HG03025 (cell line): ENCODE data around the gene KCNJ8.
"Not testable (repeated sequence)": the region's sequence is repeated elsewhere in the genome, so short reads cannot be mapped to it uniquely, and the experiment has no call there.

Experiments
- ATAC-seq: cut with Tn5 transposase; IDR thresholded peaks from one replicate; pipeline ENCODE4 v1.9.1; 2021; ENCODE audit warnings: mild to moderate bottlenecking, moderate library complexity; ENCODE audit not compliant: unreplicated experiment, low FRiP score

KCNJ8 gene

GRCh38 chr12:21788089-21788983 lies 13.8 kb upstream of the KCNJ8 start:
- ATAC-seq, result no peak

DNA sequence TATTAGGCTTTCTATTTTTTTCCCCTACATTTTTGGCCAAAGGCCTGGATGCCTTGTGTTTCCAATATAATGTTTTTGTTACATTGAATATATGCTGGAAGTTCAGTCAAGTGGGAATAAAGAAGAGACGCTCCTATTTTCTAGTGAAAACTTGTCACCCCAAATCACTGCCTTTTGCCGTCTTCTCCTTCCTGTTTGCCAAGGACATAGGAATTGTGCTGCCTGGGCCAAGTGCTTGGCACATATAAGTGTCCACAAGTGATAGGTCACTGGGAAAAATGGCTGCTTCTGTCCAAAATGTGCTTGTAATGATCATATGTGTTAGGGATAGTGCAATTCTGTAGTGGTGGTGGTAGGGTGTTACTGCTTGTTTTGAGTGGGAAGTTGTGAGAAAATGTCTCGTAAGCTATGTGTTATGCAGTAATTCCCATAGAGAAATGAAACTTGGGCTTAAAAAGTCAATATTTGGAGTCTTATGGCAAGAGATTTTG lies 11.6 kb upstream of the KCNJ8 start:
- ATAC-seq, result no peak

DNA sequence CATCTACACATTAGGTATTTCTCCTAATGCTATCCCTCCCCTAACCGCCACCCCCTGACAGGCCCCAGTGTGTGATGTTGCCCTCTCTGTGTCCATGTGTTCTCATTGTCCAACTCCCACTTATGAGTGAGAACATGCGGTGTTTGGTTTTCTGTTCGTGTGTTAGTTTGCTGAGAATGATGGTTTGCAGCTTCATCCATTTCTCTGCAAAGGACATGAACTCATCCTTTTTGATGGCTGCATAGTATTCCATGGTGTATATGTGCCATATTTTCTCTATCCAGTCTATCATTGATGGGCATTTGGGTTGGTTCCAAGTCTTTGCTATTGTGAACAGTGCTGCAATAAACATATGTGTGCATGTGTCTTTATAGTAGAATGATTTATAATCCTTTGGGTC lies 8.2 kb upstream of the KCNJ8 start:
- ATAC-seq, result not testable (repeated sequence)

DNA sequence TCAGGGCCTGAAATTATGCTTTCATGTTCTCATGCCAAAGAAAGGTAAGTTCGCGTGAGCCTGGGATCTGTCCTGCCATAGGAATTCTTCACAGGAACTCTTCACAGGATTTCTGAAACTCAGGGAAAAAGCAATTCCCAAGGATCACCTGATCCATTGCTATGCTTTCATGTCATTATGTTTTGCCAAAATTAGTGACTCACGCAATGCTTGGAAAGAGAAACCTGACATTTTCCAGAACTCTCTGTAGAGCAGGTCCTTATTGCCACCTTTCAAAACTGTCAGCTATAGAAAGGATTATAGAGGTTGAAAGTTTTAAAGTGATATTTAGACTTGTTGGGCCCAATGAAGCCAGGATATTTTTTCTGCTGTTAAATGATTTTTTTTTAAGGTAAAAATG lies 6.3 kb upstream of the KCNJ8 start:
- ATAC-seq, result no peak

- no peak for ATAC-seq
Measured at GRCh38 chr12:21776175-21776574, 1.7 kb upstream of the KCNJ8 start.

DNA sequence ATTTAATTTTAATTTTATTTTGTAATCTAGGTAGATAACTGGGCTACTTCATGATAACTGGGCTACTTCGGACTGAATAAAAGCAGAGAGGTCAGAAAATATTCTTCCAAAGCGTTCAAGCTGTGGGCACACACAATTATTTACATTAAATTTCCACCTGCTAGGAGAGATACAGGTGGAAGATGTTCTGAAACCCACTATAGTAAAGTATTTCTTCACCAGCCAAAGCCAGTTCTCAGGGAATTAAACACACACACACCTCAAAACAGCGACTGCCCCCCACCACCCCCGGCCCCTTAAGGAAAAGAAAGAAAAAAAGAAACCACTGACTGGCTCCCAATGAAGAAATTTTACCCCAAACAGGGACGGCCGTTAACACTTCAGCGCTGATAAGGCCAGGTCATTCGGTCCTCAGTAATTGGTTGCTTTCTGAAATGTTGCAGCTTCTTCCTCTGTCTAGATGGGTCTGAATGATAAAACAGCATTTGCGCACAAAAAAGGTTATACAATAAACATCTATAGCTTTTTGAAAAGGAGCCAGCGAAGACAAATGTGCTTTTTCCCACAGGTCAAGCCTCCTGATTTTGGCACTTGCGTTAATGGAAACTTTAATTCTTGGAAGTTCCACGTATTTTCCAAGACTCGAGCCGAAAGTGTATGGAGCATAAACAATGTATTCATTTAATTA lies 771 bp upstream of the KCNJ8 start:
- no peak for ATAC-seq

GRCh38 chr12:21773806-21774205 lies 700 bp downstream of the KCNJ8 start:
- no peak for ATAC-seq

- ATAC-seq, result no peak
Measured at GRCh38 chr12:21773263-21773741, 1.2 kb downstream of the KCNJ8 start.

DNA sequence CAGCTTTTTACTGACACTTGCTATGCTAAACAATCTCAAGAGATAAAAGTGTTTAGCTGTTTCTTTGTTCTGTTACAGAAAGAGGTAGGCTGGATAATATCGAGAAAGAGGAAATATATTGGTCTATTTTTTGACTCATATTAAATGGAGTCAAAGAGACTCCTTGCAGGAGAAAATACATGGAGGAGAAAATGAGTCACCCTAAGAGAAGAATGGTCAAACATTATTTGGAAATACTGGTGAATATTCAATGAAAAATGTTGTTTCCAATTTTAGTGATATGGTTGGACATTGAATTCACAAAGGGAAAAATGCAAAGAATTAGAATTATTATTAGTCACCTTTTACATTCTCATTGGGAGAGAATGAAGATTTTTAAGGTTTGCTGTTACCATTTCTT lies 3.2 kb downstream of the KCNJ8 start:
- ATAC-seq, result no peak

DNA sequence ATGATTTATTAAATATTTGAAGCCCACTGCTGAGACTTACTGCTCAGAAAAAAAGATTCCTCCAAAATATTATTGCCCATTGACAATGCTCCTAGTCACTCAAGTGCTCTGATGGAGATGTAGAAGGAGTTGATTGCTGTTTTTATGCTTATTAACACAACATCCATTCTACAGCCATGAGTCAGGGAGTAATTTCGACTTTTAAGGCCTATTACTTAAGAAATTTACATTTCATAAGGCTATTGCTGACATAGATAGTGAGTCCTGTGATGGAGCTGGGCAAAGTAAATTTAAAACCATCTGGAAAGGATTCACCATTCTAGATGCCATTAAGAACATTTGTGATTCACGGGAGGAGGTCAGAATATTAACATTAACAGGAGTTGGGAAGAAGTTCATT lies 5.2 kb downstream of the KCNJ8 start:
- ATAC-seq, result no peak

GRCh38 chr12:21766403-21766802 lies 8.1 kb downstream of the KCNJ8 start:
- no peak for ATAC-seq

GRCh38 chr12:21764950-21765349 lies 9.6 kb downstream of the KCNJ8 start:
- no peak for ATAC-seq

- ATAC-seq, result no peak
Measured at GRCh38 chr12:21764065-21764464, 10.4 kb downstream of the KCNJ8 start.

GRCh38 chr12:21763531-21763930 lies 11.0 kb downstream of the KCNJ8 start:
- ATAC-seq, result no peak

- no peak for ATAC-seq
Measured at GRCh38 chr12:21759737-21760136, 14.8 kb downstream of the KCNJ8 start.

GRCh38 chr12:21757735-21758134 lies 16.8 kb downstream of the KCNJ8 start:
- ATAC-seq, result no peak

- no peak for ATAC-seq
Measured at GRCh38 chr12:21756699-21757098, 17.8 kb downstream of the KCNJ8 start.

DNA sequence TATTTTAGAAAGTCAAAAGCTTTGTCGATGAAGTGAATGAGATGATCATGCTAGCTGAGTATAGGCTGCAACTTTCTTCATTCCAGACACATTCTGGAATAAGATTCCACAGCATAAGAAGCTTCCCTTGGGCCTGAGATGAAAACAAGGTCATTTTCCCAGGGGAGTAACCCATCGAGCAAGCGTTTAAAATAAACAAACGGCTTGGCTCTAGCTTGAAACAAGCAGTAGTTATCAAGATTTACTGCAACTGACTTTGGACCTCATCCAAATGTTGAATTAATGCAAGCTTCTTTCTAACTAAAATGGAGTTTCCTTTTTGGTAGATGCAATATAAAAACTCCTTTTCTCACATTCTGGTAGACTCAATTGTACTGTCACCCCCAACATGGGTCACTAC lies 23.0 kb downstream of the KCNJ8 start:
- ATAC-seq, result no peak

- no peak for ATAC-seq
Measured at GRCh38 chr12:21745258-21745657, 29.2 kb downstream of the KCNJ8 start.

DNA sequence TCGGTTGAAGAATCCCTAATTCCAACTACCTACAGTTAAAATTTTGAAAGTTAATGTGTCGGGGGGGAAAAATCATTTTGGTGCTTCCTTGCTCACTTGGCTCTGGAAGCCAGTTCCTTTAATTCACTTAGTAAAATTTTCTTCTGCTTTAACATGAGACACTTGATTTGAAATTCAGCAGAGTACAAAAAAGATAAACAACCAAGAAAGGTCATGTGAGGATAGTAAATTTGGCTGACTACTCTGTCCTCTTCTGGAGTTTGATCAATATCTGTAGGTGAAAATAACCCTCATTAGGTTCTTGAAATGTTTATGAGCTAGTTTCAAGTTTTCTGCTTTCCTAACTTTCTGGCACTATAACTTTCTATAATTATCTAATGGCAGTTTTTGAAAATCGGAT lies 43.4 kb downstream of the KCNJ8 start:
- no peak for ATAC-seq

- ATAC-seq, result no peak
Measured at GRCh38 chr12:21725731-21726130, 48.8 kb downstream of the KCNJ8 start.
